PC-9 (cell line): Measurements from ENCODE around the gene MINDY4. TPM values are rescaled to one million over a fixed set of nuclear protein-coding genes. Genes with fewer than 3 reads are reported as not detected.
"Not testable (repeated sequence)": the region's sequence is repeated elsewhere in the genome, so short reads cannot be mapped to it uniquely, and the experiment has no call there.

Source experiments
- BruUV-seq: library from RNA; stranded (reverse); fragments of 400-500 nt; replicated peaks from 2 replicates; lab custom pipeline; 2021; lab: Mats Ljungman, UMichigan
- CTCF ChIA-PET: fragments of 300-600 bp; sonication (Branson Sonifier 250); formaldehyde crosslinking; loops from one replicate; lab custom pipeline; 2022; ENCODE audit warnings: antibody characterized with exemption; lab: Charles Lee
- POLR2A ChIA-PET: fragments of 300-600 bp; sonication (Branson Sonifier 250); formaldehyde crosslinking; loops from one replicate; lab custom pipeline; 2022; ENCODE audit warnings: antibody characterized with exemption; ENCODE audit not compliant: unreplicated experiment; lab: Charles Lee
- DNase-seq, 2 experiments: peaks; one replicate each; pipeline versions ENCODE4 v3.0.0 to v3.0.0-alpha.2; 2015 to 2022; ENCODE audit warnings: mixed read lengths in 1 of 2
- H2AFZ ChIP-seq: fragments of 200-600 bp; sonication (generic); 2 replicates; pipeline ENCODE4 v1.8.1; 2017; ENCODE audit warnings: antibody characterized with exemption
- H3F3A ChIP-seq: fragments of 200-600 bp; sonication (generic); 2 replicates; pipeline ENCODE4 v1.8.1; 2017; ENCODE audit warnings: antibody characterized with exemption, mild to moderate bottlenecking, low read depth; ENCODE audit not compliant: insufficient read depth
- H3K27ac ChIP-seq: fragments of 200-600 bp; sonication (generic); 2 replicates; pipeline ENCODE4 v1.6.1; 2016; ENCODE audit warnings: mixed run types
- H3K27me3 ChIP-seq: fragments of 200-600 bp; sonication (generic); 2 replicates; pipeline ENCODE4 v1.6.1; 2016; ENCODE audit warnings: low read depth, mixed run types; ENCODE audit not compliant: insufficient read depth
- H3K36me3 ChIP-seq: fragments of 200-600 bp; sonication (generic); 2 replicates; pipeline ENCODE4 v1.6.1; 2016; ENCODE audit warnings: low read depth, mixed run types
- H3K4me1 ChIP-seq: fragments of 200-600 bp; sonication (generic); replicated peaks from 2 replicates; pipeline ENCODE4 v1.6.1; 2016; ENCODE audit warnings: mixed run types; ENCODE audit not compliant: insufficient read depth
- H3K4me2 ChIP-seq: fragments of 200-600 bp; sonication (generic); 2 replicates; pipeline ENCODE4 v1.6.1; 2017; ENCODE audit warnings: mixed run types
- H3K4me3 ChIP-seq: fragments of 200-600 bp; sonication (generic); 2 replicates; pipeline ENCODE4 v1.6.1; 2016; ENCODE audit warnings: mixed run types
- H3K79me2 ChIP-seq: fragments of 200-600 bp; sonication (generic); 2 replicates; pipeline ENCODE4 v1.6.1; 2017; ENCODE audit warnings: low read depth, mixed run types
- H3K9me2 ChIP-seq: fragments of 200-600 bp; sonication (generic); 2 replicates; pipeline ENCODE4 v1.8.1; 2017; ENCODE audit warnings: mild to moderate bottlenecking; ENCODE audit not compliant: insufficient read depth
- H3K9me3 ChIP-seq: fragments of 200-600 bp; sonication (generic); 2 replicates; pipeline ENCODE4 v1.8.1; 2016; ENCODE audit warnings: low read depth; ENCODE audit not compliant: insufficient read depth
- H4K20me1 ChIP-seq: fragments of 200-600 bp; sonication (generic); 2 replicates; pipeline ENCODE4 v1.8.1; 2017; ENCODE audit not compliant: insufficient read depth
- EZH2 ChIP-seq: fragments of 200-600 bp; sonication (generic); IDR thresholded peaks from 2 replicates; pipeline ENCODE4 v1.8.0; 2017; ENCODE audit warnings: antibody characterized with exemption, low read depth
- intact Hi-C: fragments of 100-400 bp; cut with micrococcal nuclease; formaldehyde crosslinking; loops from one replicate; pipeline ENCODE4 v1.10.0; 2022; ENCODE audit not compliant: unreplicated experiment
- total RNA-seq: library from RNA; stranded (reverse); gene quantifications from 2 replicates; pipeline ENCODE4 v1.2.3, GENCODE V29; 2021
- TF ChIP-seq, protein P1 (sequence below): fragments of 200-600 bp; sonication (generic); conservative IDR thresholded peaks from 2 replicates; pipeline ENCODE4 v1.6.1; 2017; ENCODE audit warnings: mixed run types, antibody characterized with exemption, mild to moderate bottlenecking, moderate library complexity

MINDY4 gene
- total RNA-seq, 1 experiment from 2014 or later = 14.8 TPM

DNA sequence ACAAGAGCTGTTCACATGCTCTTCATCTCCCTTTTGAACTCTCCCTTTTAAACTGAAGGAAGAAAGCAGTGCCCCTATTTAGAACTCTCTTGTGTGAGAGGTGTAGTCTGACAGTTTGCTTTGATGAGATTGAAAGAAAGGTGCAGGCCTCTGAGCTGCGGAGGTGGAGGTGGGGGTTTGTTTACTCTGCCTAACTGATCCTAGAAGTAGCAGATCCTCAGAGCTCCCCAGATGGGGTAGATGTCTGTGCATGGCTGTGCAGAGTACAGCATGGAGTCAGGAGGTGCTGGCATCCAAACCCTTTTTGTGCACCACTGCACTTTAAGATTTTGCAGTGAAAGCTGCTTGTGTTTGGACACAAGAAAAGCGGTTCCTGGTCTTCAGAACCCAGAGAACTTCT lies 58.3 kb downstream of the MINDY4 start:
- Histone ChIP-seq H3K9me3 (peaks cover 15% of the 10 kb centered on the region), H3K27me3 (no peaks in the 10 kb centered on the region), H3K4me2 (no peak overlapping the region), H4K20me1 (no peaks in the 10 kb centered on the region), H3K36me3 (0 out of 2 replicates have a peak, but pooled peaks cover 8% of the 10 kb centered on the region), H2AFZ (no peak overlapping the region), H3K4me3 (no peak overlapping the region), H3K9me2 (no peaks in the 10 kb centered on the region), H3K27ac (no peak overlapping the region), H3K4me1 (peaks cover 10% of the 10 kb centered on the region), H3F3A (peaks cover 4% of the 10 kb centered on the region; the same call in 1 of the 2 replicates), H3K79me2 (no peaks in the 10 kb centered on the region)
- POLR2A ChIA-PET = no interaction called here
- CTCF ChIA-PET = no interaction called here
- no peak for DNase-seq
- no TSS peak for BruUV-seq
- intact Hi-C loops = no loop called here
- TF ChIP-seq, protein P1, sequence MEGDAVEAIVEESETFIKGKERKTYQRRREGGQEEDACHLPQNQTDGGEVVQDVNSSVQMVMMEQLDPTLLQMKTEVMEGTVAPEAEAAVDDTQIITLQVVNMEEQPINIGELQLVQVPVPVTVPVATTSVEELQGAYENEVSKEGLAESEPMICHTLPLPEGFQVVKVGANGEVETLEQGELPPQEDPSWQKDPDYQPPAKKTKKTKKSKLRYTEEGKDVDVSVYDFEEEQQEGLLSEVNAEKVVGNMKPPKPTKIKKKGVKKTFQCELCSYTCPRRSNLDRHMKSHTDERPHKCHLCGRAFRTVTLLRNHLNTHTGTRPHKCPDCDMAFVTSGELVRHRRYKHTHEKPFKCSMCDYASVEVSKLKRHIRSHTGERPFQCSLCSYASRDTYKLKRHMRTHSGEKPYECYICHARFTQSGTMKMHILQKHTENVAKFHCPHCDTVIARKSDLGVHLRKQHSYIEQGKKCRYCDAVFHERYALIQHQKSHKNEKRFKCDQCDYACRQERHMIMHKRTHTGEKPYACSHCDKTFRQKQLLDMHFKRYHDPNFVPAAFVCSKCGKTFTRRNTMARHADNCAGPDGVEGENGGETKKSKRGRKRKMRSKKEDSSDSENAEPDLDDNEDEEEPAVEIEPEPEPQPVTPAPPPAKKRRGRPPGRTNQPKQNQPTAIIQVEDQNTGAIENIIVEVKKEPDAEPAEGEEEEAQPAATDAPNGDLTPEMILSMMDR = no peak
- TF ChIP-seq EZH2 = no peak

DNA sequence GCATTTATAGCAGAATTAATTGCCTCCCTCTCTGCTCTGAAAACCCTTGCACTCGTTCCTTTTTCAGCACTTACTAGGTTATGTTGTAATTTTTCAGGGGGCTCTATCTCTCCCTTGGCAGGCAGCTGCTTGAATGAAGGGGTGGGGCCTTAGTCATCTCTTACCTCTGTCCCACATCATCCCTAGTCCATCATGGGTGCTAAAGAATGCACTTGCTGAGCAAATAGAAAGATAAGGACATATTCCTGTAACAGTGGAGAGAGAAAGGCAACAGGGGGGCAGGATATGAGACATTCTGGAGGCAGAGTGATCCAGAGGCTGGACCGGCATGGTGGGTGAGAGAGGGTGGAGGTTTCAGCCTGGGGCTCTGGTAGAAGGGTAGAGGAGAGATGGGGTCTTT lies 60.0 kb downstream of the MINDY4 start:
- H3K27ac ChIP-seq = no peak overlapping the region
- H3F3A ChIP-seq = peaks cover 4% of the 10 kb centered on the region; the same call in 1 of the 2 replicates
- no peak overlapping the region for H3K4me3 ChIP-seq
- TF ChIP-seq, protein P1 = no peak
- TF ChIP-seq EZH2 = no peak
- 0 out of 2 replicates have a peak, but pooled peaks cover 8% of the 10 kb centered on the region for H3K36me3 ChIP-seq
- ChIA-PET POLR2A (no interaction called here), CTCF (no interaction called here)
- DNase-seq = no peak
- BruUV-seq = no TSS peak
- H3K9me2 ChIP-seq = no peaks in the 10 kb centered on the region
- no peaks in the 10 kb centered on the region for H4K20me1 ChIP-seq
- peaks cover 10% of the 10 kb centered on the region for H3K4me1 ChIP-seq
- intact Hi-C loops = no loop called here
- H3K79me2 ChIP-seq = no peaks in the 10 kb centered on the region
- peaks cover 18% of the 10 kb centered on the region for H3K9me3 ChIP-seq
- H3K27me3 ChIP-seq = no peaks in the 10 kb centered on the region
- H3K4me2 ChIP-seq = peak overlapping the region; percentile 18
- H2AFZ ChIP-seq = no peak overlapping the region

DNA sequence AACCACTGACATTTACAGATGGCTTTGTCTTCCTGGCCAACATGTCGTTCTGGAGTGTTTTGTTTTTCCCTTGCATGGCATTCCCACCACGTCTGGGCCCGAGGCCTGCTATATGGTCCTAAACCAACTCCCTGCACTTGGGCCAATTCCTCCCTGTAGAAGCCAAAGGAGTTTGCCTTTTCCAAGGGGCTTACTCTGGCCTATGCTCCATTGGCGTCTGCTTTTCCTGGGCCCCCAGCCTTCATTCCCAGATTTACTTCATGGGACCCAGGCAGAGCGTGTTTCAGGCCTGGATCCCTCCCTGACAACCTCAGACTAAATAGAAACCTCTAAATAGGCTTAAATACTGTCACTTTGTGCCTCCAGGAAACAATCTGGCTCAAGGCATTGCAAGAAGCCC lies 60.7 kb downstream of the MINDY4 start:
- Histone ChIP-seq H3K4me2 (no peak overlapping the region), H3K9me3 (peaks cover 18% of the 10 kb centered on the region), H3K4me3 (no peak overlapping the region), H3K79me2 (no peaks in the 10 kb centered on the region), H3K27me3 (no peaks in the 10 kb centered on the region), H2AFZ (no peak overlapping the region), H3K36me3 (0 out of 2 replicates have a peak, but pooled peaks cover 8% of the 10 kb centered on the region), H3F3A (peaks cover 4% of the 10 kb centered on the region; the same call in 1 of the 2 replicates), H3K4me1 (peaks cover 10% of the 10 kb centered on the region), H3K27ac (no peak overlapping the region), H4K20me1 (no peaks in the 10 kb centered on the region), H3K9me2 (no peaks in the 10 kb centered on the region)
- intact Hi-C loops = no loop called here
- ChIA-PET POLR2A (no interaction called here), CTCF (no interaction called here)
- BruUV-seq = no TSS peak
- no peak for DNase-seq
- TF ChIP-seq EZH2 = no peak
- TF ChIP-seq, protein P1 = no peak

DNA sequence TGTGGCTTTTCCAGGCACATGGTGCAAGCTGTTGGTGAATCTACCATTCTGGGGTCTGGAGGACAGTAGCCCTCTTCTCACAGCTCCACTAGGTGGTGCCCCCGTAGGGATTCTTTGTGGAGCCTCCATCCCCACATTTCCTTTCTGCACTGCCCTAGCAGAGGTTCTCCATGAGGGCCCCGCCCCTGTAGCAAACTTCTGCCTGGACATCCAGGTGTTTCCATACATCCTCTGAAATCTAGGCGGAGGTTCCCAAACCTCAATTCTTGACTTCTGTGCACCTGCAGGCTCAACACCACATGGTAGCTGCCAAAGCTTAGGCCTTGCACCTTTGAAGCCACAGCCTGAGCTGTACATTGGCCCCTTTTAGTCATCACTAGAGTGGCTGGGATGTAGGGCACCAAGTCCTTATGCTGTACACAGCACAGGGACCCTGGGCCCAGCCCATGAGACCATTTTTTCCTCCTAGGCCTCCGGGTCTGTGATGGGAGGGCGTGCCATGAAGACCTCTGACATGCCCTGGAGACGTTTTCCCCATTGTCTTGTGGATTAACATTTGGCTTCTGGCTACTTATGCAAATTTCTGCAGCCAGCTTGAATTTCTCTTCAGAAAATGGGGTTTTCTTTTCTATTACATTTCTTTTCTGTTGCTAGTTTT lies 62.9 kb downstream of the MINDY4 start:
- H3K4me1 ChIP-seq = peaks cover 10% of the 10 kb centered on the region
- intact Hi-C loops, H2AFZ ChIP-seq, POLR2A ChIA-PET, H3K4me3 ChIP-seq, H3F3A ChIP-seq, H3K36me3 ChIP-seq, BruUV-seq, H3K4me2 ChIP-seq, H3K79me2 ChIP-seq, DNase-seq, H3K9me2 ChIP-seq, H3K27ac ChIP-seq, CTCF ChIA-PET, H3K27me3 ChIP-seq, H4K20me1 ChIP-seq: not testable (repeated sequence)
- peaks cover 18% of the 10 kb centered on the region for H3K9me3 ChIP-seq
